HepG2 (cell line): Measurements from ENCODE around the gene GRIP2.

ENCODE experiments used
- CREB3 ChIP-seq: sonication (generic); formaldehyde crosslinking; IDR thresholded peaks from 2 replicates; pipeline ENCODE4 v1.5.0; 2020; ENCODE audit warnings: missing genetic modification reagents
- CTCF ChIP-seq: sonication (generic); formaldehyde crosslinking; IDR thresholded peaks from 2 replicates; pipeline ENCODE4 v1.5.0; 2020; ENCODE audit warnings: mild to moderate bottlenecking, missing genetic modification reagents, moderate library complexity
- ELF4 ChIP-seq: sonication (generic); formaldehyde crosslinking; IDR thresholded peaks from 2 replicates; pipeline ENCODE4 v1.5.0; 2020; ENCODE audit warnings: missing genetic modification reagents, mild to moderate bottlenecking, moderate library complexity, borderline replicate concordance
- HMGXB4 ChIP-seq, 2 experiments: sonication (generic) in 1 of 2; formaldehyde crosslinking in 1 of 2; IDR thresholded peaks; 2 replicates each; pipeline versions ENCODE4 v1.4.0 to v1.6.1; 2018 to 2020; ENCODE audit warnings: missing genetic modification reagents in 2 of 2, borderline replicate concordance in 1 of 2, low read depth in 1 of 2, mild to moderate bottlenecking in 1 of 2, missing biosample characterization in 1 of 2
- RFX5 ChIP-seq: IDR thresholded peaks from 2 replicates; pipeline ENCODE4 v1.6.1; 2011; ENCODE audit warnings: low read depth, low read length, improper control_type of control experiment
- SATB2 ChIP-seq: sonication (generic); formaldehyde crosslinking; IDR thresholded peaks from 2 replicates; pipeline ENCODE4 v1.5.0; 2020; ENCODE audit warnings: missing genetic modification reagents
- TF ChIP-seq, protein P1 (sequence below), 2 experiments: sonication (generic) in 1 of 2; formaldehyde crosslinking in 1 of 2; IDR thresholded peaks; 2 replicates each; pipeline versions ENCODE4 v1.5.1 to v1.6.1; 2011 to 2020; ENCODE audit warnings: borderline replicate concordance in 1 of 2, low read depth in 1 of 2, low read length in 1 of 2, mild to moderate bottlenecking in 1 of 2, missing genetic modification reagents in 1 of 2, moderate library complexity in 1 of 2

DNA sequence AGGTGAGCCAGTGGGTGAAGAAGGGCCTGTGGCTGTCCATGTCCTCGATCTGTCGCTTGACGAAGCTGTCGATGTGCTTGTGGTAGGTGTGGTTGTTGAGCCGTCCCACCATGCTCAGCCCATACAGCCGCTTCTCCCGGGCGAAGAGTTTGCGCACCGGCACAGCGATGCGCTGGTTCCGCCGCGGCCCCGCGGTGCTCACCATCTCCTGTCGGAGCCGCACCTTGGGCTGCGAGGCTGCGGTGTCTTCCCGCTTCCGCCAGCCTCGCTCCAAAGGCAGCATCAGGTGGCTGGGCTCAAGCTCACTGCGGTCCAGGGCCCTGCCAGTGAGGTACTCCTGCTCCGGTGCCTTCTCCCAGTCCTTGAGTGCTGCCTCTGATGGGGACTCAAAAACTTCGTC lies 34.0 kb upstream of the GRIP2 start:
- no peak for TF ChIP-seq CREB3
- no peak for TF ChIP-seq HMGXB4 (CRISPR knock-in tag; IDR thresholded peaks at IDR 0.05; ENCODE audit: borderline replicate concordance in 1 of 2, low read depth in 1 of 2)
- TF ChIP-seq, protein P1, sequence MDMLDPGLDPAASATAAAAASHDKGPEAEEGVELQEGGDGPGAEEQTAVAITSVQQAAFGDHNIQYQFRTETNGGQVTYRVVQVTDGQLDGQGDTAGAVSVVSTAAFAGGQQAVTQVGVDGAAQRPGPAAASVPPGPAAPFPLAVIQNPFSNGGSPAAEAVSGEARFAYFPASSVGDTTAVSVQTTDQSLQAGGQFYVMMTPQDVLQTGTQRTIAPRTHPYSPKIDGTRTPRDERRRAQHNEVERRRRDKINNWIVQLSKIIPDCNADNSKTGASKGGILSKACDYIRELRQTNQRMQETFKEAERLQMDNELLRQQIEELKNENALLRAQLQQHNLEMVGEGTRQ (IDR thresholded peaks at IDR 0.05; ENCODE audit: low read depth, low read length) = no peak
- TF ChIP-seq, protein P1 (CRISPR knock-in tag; IDR thresholded peaks at IDR 0.05; ENCODE audit: borderline replicate concordance) = no peak
- TF ChIP-seq CTCF (CRISPR knock-in tag) = no peak
- TF ChIP-seq ELF4 (CRISPR knock-in tag) = no peak
- TF ChIP-seq SATB2 = no peak
- TF ChIP-seq RFX5 = no peak
